HG02970 (cell line): ENCODE measurements around the gene NEU1.
"Not testable (repeated sequence)": the region's sequence is repeated elsewhere in the genome, so short reads cannot be mapped to it uniquely, and the experiment has no call there.

Source experiments
- ATAC-seq: cut with Tn5 transposase; IDR thresholded peaks from one replicate; pipeline ENCODE4 v1.9.1; 2021; ENCODE audit warnings: mild to moderate bottlenecking, moderate library complexity, moderate number of reproducible peaks; ENCODE audit not compliant: unreplicated experiment, low FRiP score

The NEU1 gene

GRCh38 chr6:31875877-31876276, 13.3 kb upstream of the NEU1 start:
- ATAC-seq, result no peak

GRCh38 chr6:31874836-31875572, 12.4 kb upstream of the NEU1 start:
- no peak for ATAC-seq

GRCh38 chr6:31874084-31874670, 11.6 kb upstream of the NEU1 start:
- no peak for ATAC-seq

GRCh38 chr6:31871046-31871659, 8.5 kb upstream of the NEU1 start:
- ATAC-seq, result no peak

GRCh38 chr6:31870385-31870921, 7.8 kb upstream of the NEU1 start:
- no peak for ATAC-seq

- no peak for ATAC-seq
These were observed 6.7 kb upstream of the NEU1 start for GRCh38 chr6:31869343-31869742.

GRCh38 chr6:31868658-31868971, 6.0 kb upstream of the NEU1 start:
- not testable (repeated sequence) for ATAC-seq

GRCh38 chr6:31865205-31866118, 2.8 kb upstream of the NEU1 start:
- no peak for ATAC-seq

GRCh38 chr6:31864818-31865204, 2.2 kb upstream of the NEU1 start:
- no peak for ATAC-seq

GRCh38 chr6:31864123-31864562, 1.5 kb upstream of the NEU1 start:
- not testable (repeated sequence) for ATAC-seq

- ATAC-seq, result no peak
These were observed 690 bp downstream of the NEU1 start for GRCh38 chr6:31861919-31862343.

GRCh38 chr6:31861150-31861549, 1.5 kb downstream of the NEU1 start:
- ATAC-seq, result no peak

GRCh38 chr6:31860349-31860748, 2.3 kb downstream of the NEU1 start:
- ATAC-seq, result no peak

GRCh38 chr6:31859923-31860322, 2.7 kb downstream of the NEU1 start:
- no peak for ATAC-seq

- no peak for ATAC-seq
These were observed 3.9 kb downstream of the NEU1 start for GRCh38 chr6:31858707-31859106.

GRCh38 chr6:31857774-31858173, 4.8 kb downstream of the NEU1 start:
- not testable (repeated sequence) for ATAC-seq

GRCh38 chr6:31851980-31852718, 10.5 kb downstream of the NEU1 start:
- not testable (repeated sequence) for ATAC-seq

GRCh38 chr6:31851485-31851832, 11.2 kb downstream of the NEU1 start:
- ATAC-seq, result no peak

- no peak for ATAC-seq
These were observed 11.7 kb downstream of the NEU1 start for GRCh38 chr6:31850765-31851484.
